SK-N-MC (cell line): ENCODE measurements around the gene CARD10.

ENCODE experiments used
- EZH2 ChIP-seq: fragments of 200-600 bp; sonication (generic); IDR thresholded peaks from one replicate; pipeline ENCODE4 v1.6.1; 2017; ENCODE audit warnings: antibody characterized with exemption
- FOXP2 ChIP-seq: optimal IDR thresholded peaks from 2 replicates; pipeline ENCODE3; 2011; ENCODE audit warnings: mild to moderate bottlenecking, moderate library complexity; ENCODE audit not compliant: insufficient read depth; ENCODE audit errors: extremely low read length, control extremely low read depth
- POLR2AphosphoS5 ChIP-seq: IDR thresholded peaks from 2 replicates; pipeline ENCODE4 v1.6.1; 2012; ENCODE audit warnings: mild to moderate bottlenecking, low read depth, low read length, borderline replicate concordance

GRCh38 chr22:37474447-37475090, 44.6 kb downstream of the CARD10 start:
- TF ChIP-seq POLR2AphosphoS5, result no peak
- TF ChIP-seq FOXP2, result no peak
- no peak for TF ChIP-seq EZH2
